ENCODE measurements around the gene CTLA4.
"Not testable (repeated sequence)": the region's sequence is repeated elsewhere in the genome, so short reads cannot be mapped to it uniquely, and the experiment has no call there.

Gene CTLA4

DNA sequence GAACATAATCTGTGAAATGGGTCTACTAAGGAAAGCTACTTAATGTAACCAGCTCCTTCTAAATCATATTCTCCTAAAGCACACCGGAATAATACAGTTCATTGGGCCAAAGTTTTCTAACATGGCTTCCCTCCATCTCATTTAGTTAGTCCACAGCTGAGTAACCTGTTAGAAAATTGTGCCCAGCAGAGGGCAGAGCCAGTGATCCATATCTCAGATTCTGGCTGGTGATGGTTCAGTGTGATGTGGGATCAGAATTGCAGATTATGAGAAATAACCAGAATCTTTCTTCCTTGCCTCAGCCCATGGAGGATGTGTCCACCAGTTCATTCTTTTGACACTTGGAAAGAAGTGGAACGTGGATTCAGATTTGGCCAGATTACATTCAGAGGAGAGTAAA lies 9.4 kb upstream of the CTLA4 start:
- no peak for DNase-seq

DNA sequence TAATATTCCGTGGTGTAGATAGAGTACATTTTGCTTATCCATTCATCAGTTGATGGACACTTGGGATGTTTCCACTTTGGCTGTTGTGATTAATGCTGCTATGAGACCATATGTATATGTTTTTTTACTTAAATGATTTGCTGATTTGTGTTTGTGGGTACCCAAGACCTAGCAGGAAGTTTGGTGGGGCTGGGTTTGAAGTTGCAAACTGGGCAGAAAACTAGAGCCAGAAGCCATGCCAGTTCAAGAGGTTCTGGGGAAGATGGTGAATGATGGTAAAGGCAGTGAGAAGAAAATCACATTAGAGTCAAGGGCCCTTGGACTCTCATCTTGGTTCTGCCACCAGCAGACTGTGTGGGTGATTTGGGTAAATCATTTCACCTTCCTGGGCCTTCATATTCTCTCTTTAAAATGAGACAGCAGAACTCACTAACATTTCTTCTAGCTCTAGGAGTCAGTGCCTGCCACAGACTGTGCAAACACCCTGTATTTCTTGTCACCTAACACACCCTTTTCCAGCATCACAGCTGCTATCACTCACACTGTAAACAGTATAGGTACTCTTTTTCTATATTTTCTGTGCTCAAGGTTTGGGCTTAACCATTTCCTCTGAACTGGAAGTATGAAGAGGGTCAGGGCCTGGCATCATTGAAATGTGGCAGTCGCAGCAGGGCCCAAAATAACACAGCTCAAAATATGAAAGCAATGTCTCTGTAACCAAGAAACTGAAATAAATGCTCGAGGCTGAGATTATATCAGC lies 8.4 kb upstream of the CTLA4 start:
- DNase-seq, result no peak

DNA sequence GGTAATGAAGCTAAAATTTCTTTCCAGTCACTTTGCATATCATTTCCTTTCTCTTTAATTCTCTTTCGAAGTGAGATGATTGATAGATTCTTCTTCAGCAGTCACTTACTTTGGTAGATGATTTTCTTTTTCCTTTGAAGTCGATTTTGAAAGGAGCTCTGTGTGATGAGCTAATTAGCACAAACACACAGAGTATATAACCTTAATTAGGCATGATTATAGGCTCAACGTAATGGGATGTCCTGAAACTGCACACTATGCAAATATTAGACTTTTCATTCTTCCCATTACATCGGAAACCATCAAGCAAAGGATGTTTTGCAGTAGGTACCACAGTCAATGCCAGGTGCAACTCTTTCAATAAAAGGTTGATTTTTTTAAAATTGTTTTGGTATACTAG lies 6.4 kb upstream of the CTLA4 start:
- no peak for DNase-seq

DNA sequence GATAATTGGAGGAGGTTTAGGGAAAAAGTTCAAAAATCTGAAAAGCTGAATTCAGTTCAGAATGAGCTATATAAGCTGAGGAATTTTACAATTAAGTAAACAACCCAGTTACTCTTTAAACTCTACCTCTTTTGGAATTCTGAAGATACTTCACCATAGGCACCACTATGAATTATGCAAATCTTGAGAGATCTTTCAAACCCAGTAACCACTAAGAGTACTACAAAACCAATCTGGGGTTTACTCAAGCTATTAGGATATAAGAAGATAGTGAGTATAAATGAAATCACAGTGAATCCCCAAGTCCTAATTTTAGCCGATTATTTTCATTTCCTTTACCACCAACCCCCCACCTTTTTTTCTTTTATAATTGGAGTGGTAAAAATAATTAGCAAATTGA lies 6.0 kb upstream of the CTLA4 start:
- DNase-seq, result no peak

DNA sequence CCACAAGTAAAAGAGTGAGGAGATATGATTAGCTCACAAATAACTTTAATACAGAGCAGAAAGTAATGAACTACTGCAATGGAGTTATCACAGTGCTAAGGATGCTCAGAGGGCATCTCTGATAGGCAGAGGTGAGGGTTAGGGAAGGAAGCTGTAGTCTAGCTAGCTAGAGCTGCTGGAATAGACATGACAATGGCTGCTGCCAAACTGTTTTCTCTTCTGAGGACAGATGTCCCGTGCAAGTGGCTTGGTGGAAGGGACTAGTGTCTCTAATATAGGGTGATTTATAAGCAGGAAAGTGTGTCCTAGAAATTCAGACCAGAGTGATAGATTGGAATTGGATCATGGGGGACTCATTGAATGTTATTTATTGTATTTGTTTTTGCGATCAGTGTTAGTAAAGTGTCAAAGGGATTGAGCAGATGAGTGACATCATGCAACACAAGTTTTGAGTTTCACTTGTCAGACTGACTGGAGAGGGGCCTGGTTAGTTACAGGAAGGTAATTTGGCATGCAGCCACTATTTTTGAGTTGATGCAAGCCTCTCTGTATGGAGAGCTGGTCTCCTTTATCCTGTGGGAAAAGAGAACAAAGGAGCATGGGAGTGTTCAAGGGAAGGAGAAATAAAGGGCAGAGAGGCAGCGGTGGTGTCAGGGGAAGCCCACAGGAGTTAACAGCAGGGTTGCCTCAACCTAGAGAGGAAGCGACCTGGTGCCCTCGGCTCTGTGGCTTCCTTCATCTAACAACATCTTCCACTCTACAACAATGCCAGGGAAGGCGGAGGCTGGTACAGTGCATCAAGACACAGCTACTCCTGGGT lies 1.9 kb downstream of the CTLA4 start:
- no peak for DNase-seq

DNA sequence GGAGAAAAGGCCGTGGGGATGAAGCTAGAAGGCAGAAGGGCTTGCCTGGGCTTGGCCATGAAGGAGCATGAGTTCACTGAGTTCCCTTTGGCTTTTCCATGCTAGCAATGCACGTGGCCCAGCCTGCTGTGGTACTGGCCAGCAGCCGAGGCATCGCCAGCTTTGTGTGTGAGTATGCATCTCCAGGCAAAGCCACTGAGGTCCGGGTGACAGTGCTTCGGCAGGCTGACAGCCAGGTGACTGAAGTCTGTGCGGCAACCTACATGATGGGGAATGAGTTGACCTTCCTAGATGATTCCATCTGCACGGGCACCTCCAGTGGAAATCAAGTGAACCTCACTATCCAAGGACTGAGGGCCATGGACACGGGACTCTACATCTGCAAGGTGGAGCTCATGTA lies 2.9 kb downstream of the CTLA4 start:
- DNase-seq, result no peak

DNA sequence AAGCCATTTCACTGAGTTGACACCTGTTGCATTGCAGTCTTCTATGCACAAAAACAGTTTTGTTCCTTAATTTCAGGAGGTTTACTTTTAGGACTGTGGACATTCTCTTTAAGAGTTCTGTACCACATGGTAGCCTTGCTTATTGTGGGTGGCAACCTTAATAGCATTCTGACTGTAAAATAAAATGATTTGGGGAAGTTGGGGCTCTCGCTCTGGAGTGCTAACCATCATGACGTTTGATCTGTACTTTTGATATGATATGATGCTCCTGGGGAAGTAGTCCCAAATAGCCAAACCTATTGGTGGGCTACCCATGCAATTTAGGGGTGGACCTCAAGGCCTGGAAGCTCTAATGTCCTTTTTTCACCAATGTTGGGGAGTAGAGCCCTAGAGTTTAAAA lies 3.4 kb downstream of the CTLA4 start:
- DNase-seq, result no peak

DNA sequence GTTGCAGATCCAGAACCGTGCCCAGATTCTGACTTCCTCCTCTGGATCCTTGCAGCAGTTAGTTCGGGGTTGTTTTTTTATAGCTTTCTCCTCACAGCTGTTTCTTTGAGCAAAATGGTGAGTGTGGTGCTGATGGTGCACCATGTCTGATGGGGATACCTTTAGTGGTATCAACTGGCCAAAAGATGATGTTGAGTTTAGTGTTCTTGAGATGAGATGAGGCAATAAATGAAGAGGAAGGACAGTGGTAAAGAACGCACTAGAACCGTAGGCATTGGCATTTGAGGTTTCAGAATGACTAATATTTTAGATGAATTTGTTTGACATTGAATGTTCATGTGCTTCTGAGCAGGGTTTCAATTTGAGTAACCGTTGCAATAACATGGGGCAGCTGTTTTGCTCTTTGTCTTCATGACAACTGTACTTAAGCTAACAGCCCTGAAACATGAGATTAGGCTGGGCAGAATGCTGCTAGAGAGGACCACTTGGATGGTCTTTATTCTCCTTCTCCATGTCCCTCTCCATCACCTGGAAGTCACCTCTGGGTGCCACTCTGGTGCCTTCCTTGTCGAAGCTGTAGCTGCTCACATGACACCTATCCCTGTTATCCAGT lies 3.9 kb downstream of the CTLA4 start:
- DNase-seq, result no peak

DNA sequence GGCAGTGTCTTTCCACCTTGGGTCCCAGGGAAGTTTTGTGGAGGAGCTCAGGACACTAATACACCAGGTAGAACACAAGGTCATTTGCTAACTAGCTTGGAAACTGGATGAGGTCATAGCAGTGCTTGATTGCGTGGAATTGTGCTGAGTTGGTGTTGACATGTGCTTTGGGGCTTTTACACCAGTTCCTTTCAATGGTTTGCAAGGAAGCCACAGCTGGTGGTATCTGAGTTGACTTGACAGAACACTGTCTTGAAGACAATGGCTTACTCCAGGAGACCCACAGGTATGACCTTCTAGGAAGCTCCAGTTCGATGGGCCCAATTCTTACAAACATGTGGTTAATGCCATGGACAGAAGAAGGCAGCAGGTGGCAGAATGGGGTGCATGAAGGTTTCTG lies 5.9 kb downstream of the CTLA4 start:
- no peak for DNase-seq

DNA sequence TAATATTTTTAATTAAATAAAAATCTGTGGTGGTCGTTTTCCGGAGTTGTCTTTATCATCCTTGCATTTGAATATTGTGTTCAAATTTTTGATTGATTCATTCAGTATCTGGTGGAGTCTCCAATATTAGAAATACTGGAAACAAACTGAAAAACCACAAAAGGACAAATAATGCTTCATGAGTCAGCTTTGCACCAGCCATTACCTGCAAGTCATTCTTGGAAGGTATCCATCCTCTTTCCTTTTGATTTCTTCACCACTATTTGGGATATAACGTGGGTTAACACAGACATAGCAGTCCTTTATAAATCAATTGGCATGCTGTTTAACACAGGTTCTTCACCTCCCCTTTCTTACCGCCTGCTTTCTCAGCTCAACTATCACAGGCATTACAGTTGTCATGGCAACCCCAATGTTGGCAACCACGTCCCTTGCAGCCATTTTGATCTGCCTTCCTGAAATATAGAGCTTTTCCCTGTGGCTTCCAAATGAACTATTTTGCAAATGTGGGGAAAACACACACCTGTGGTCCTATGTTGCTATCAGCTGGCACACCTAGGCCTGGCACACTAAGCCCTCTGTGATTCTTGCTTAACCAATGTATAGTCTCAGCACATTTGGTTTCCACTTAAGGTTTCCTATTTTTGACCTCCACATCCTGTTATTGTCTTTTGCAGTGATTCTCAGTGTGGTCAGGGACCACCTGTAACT lies 6.5 kb downstream of the CTLA4 start:
- no peak for DNase-seq

DNA sequence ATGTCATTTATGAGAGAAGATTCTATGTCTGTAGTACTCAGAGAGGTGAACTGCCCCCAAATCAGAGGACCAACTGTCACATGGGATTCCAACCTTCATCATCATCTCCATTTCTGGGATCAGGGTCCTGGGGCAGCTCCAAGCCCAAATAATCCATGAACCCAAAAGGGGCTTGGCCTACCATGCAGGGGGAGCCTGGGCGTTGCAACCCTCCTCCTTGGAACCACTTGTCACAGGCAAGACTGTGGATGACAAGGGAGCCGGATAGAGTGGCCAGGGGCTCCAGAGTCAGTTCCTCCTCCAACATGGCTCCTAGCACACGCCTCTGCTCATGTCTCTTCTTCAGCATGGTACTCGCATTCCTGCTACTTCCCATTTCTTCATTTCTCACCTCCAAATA lies 7.9 kb downstream of the CTLA4 start:
- DNase-seq, result no peak

DNA sequence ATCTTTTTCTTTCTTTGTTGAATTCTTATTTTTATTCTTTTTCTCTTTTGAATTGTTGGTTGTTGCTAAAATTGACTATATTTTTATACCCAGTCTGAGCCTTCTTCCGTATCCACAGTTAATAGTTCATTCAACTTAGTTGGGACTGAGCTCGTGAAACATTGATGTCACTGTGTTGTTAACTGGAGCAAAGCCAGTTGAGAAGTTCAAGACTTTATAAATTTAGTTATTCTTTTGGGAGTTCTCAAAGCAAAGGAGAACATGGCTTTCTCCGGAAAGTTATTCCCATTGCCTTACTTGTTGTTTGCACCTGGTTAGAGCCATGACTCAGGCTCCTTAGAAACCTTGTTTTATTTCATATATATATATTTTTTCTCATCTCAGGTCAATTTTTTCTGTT lies 8.8 kb downstream of the CTLA4 start:
- DNase-seq, result no peak

DNA sequence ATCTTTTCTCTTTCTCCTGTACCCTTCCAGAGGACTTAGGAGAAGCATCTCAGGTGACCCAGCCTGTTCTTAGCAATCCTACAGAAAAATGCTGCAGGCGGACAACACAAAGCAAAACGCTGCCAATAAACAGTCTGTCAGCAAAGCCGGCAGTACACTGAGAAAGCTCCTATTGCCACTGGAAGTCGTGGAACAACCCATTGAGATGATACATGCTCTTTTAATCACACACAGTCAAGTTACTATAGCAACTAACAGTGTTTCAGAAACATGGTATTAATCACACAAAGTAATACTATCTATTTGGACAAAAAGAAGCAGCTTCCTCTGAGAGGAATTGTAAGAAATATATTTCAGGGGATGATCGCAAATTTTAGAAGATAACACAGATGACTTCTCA lies 10.5 kb downstream of the CTLA4 start:
- DNase-seq, result peak; percentile 2

DNA sequence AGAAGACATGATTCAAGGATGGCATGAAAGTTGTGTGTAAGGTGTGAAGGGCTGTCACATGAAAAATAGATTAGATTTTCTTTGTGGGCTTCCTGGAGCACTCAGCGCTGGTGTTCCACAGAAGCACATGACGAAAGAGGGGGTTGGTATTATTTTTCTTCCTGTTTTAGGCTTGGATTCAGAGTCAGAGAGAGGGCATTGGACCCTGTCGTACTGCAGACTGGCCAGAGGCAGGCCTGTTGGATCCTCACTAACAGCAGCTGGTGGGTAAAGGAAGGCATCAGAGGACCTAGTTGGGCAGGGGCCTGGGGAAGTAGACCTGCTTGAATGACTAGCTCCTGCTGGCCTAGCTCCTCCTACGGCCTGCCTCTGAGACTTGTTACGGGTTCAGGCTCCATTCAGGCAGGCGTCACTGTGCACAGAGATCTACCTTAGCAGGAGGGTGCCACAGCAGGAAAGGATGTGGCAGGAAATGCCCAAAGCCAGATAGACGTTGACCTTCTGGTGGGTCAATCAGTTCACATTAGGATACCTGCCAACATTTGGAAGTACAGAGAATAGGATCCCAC lies 13.1 kb downstream of the CTLA4 start:
- DNase-seq, result no peak

DNA sequence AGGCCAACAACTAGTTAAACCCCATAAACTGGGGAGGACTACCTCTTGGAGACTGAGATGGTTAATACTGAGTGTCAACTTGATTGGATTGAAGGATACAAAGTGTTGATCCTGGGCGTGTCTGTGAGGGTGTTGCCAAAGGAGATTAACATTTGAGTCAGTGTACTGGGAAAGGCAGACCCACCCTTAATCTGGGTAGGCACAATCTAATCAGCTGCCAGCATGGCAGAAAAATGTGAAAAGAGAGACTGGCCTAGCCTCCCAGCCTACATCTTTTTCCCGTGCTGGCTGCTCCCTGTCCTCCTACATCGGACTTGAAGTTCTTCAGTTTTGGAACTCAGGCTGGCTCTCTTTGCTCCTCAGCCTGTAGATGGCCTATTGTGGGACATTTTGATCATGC lies 13.6 kb downstream of the CTLA4 start:
- not testable (repeated sequence) for DNase-seq

DNA sequence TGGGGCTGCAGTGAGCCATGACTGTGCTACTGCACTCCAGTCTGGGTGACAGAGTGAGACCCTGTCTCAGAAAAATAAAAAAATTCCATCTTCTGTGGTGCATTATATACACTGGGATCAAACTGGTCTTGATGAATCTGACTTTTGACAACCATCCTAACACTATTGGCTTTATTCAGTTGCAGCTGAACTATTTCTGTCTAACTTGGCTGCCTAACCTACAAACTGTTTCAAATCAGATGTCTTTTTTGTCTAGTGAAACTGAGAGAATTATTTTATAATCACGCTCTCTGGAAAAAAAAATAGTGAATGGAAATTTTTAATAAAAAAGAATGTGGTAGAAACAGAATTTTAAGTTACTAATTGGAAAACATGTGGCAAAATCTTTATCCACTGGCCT lies 15.0 kb downstream of the CTLA4 start:
- DNase-seq, result no peak

DNA sequence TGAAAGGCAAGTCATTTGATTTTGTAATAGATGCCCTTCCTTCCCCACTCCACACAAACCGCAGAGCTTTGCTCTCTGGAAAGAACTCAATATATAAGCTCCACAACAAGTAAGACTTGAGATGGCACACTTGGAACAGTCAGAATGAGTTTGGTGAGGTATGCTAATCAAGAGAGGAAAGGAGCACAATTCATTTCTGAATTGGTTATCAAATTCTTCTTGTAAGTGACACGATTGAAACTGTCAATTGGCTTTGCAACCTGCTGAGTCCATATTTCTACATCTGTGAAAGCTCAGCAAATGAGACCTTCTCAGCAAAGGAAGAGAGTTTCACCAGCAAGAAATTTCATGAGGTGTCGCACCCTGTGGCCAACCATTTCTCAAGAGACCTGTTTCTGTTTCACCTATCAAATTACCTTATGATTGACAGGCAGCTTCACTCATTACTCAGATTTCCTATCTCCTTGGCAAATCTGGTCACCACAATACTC lies 19.1 kb downstream of the CTLA4 start:
- DNase-seq, result no peak

DNA sequence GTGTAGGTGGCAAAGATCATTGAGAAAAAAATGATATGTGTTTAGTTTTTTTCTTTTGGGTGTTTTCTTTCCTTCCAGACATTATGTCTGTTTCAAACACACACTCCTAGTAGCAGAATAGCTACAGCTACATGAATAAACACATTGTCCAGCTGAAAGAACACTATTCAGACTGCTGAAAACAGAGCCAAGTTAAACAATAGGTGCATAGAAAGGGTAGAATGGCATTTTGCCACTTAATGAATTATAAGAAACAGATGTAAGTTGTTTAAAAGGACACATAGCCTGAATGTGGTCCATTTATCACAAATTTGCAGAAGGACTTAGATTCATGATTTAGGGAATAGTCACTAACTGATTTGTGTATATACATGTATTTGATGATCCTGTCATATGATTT lies 20.1 kb downstream of the CTLA4 start:
- no peak for DNase-seq

DNA sequence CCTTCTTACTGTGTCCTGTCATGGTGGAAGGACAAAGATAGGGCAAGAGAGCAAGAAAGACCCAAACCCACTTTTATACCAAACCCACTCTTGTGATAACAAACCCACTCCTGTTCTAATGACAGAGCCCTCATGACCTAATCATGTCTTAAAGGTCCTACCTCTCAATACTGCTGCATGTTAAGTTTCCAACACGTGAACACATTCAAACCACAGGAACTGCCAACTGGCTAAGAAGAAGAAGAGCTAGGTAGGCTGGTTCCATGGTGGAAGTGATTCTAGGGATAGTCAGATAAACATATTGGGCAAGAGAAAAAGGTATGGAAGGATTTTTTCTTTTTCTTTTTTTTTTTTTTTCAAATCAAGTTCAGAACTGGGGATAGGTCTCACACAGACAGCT lies 22.0 kb downstream of the CTLA4 start:
- DNase-seq, result no peak

DNA sequence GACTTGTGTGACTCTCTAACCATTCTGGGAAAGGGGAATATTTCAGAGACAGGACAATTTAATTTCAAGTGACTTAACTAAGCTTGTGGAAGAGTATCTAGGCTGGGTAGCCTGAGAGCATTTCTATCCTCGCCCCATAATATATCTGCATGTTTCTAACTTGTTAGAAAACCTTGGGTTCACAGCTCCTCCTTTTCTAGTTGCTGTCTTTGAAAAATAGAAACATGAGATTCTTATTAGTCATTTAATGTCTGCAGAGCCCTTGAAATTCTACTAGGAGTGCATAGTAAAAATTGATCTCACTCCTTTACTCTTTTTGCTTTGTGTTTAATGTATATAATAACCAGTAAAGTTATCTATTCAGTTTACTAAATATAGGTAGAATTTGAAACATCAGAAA lies 22.4 kb downstream of the CTLA4 start:
- DNase-seq, result no peak

DNA sequence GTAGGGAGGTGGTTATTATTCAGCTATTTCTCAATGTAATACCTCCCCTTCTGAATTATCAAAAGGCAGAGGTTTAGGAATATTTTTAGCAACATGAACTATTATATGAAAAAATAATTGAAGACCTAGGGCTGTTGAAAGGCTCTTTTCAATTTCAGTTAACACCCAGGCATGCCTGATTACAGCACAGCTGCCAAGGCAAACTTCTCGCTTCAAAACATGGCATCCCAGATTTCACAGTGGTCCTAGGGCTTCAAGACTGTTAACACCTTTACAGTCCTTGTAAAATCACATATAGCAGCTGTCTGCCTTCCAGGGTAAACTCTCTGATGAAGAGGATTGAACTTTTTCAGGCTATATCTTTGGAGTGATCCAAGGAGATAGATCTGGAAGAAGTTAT lies 23.2 kb downstream of the CTLA4 start:
- DNase-seq, result no peak

DNA sequence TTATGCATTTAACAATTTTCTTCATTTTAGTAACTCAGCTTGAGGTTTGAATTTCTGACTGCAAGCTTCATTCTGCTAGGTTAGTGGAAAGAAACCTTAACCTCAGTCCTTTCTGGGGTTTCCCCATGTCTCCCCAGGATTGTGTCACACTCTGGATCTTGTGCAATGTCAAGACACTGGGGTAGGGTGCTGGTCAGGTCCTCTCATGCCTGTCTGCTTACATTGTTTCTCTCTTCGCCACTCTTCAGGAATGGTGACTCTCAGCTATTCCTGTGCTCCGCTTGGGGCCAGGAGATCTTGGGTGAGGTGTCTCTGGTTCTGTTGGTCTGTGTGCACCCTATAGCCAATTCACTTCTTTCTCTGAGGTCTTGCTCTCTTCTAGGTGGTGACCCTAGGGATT lies 23.9 kb downstream of the CTLA4 start:
- DNase-seq, result no peak

DNA sequence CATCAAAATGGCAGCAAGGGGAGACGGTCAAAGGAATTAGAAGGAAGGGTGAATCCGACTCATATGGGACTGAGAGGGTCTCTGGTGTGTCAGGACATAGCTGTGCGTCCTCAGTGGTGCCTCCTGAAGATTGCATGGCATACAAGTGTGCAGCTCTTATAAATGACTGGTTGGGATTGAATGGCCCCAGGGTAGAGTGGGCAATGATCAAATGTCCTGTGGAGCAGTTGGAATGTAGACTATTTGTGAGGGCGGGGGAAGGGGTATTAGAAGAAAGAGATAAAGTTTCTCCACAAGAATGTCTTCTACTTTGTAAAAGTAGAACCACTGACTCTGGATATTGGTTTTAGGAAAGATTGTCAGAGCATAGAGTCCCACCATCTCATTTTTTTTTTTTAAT lies 24.6 kb downstream of the CTLA4 start:
- DNase-seq, result no peak
